SK-N-MC (cell line): ENCODE results near the gene FAM13A.

Experiments used
- EZH2 ChIP-seq: fragments of 200-600 bp; sonication (generic); IDR thresholded peaks from one replicate; pipeline ENCODE4 v1.6.1; 2017; ENCODE audit warnings: antibody characterized with exemption
- POLR2AphosphoS5 ChIP-seq: IDR thresholded peaks from 2 replicates; pipeline ENCODE4 v1.6.1; 2012; ENCODE audit warnings: mild to moderate bottlenecking, low read depth, low read length, borderline replicate concordance

GRCh38 chr4:88908521-88908920 lies 148.5 kb downstream of the FAM13A start:
- TF ChIP-seq POLR2AphosphoS5 = no peak
- no peak for TF ChIP-seq EZH2
